ENCODE data around the gene KLHDC9. TPM values are rescaled to one million over a fixed set of nuclear protein-coding genes. Genes with fewer than 3 reads are reported as not detected.

Gene KLHDC9
- total RNA-seq, 1 donor from 2014 or later: not detected

- intact Hi-C loops (cut with micrococcal nuclease): no loop called here
Observed at GRCh38 chr1:161128591-161129420, 30.6 kb downstream of the KLHDC9 start.

DNA sequence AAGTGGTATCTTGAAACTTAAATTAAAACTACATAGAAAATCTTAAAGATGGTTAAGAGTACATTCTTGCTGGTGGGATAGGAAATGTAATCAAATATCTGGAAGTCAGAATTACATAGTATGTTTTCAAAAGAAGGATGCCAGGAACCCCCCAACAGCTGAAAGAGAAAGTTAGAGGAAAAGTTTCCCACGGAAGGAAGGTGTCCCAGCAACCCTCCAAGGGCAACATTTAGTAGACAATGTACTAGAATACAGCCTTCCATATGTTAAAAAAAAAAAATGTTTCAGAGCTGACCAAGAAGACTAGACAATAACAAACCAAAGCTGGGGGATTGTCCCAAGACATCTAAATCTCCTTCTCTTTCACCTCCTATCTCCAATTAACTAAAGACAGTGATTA is 32.1 kb downstream of the KLHDC9 start:
- intact Hi-C loops (cut with micrococcal nuclease): loop anchor here (5.0 kb wide), 1 partner anchor 597 kb away; no protein-coding TSS in a partner anchor

GRCh38 chr1:161131523-161132409 is 33.6 kb downstream of the KLHDC9 start:
- intact Hi-C loops (cut with micrococcal nuclease): loop anchor here (1.0 to 5.0 kb wide), 12 partner anchors 12 to 596 kb away; partner anchors contain the start of genes B4GALT3, NDUFS2, PPOX and UFC1

DNA sequence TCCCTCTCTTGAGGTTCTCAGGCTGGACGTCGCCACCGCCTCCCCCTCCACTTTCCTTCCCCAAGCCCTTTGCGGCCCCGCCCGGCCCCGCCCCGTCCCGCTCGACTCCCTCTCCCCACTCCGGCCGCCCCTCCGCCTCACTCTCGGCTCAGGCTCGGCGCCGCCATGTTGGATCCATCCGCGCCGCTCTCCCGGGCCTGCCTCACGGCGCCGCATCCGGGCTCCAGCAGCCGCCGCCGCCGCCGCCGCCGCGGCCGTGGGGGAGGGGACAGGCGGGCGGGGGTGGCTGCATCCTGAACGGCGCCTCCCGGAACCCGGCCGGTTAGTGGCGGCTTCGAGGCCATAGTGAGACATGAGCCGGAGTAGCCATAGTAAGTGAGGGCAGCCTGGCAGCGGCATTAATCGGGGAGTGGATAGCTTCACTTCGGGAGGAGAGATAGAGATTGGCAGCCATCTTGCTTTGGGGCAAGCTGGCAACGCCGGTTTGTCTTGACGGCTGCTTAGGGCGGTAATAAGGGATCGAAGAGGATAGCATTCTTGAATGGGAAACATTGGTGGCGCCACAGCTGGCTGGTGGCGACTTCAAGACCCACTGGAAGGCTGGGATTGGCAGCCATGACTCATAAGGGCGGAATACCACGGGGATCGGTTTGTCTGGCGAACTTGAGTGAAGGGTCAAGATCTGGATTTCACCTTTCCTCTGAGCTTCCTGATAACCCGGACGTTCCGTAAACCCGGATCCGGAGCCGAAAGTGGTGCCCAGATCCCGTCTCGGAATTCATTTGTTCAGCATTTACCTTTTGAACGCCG is 34.5 kb downstream of the KLHDC9 start, which contains the start of gene DEDD:
Gene DEDD (minus strand): TSS at position 258 of the 810 bp plus-strand sequence. CDS start 8,205 bp downstream, outside the sequence.
- intact Hi-C loops (cut with micrococcal nuclease): loop anchor here (1.0 to 5.0 kb wide), 12 partner anchors 13 to 595 kb away; partner anchors contain the start of genes B4GALT3, NDUFS2, PPOX and UFC1

DNA sequence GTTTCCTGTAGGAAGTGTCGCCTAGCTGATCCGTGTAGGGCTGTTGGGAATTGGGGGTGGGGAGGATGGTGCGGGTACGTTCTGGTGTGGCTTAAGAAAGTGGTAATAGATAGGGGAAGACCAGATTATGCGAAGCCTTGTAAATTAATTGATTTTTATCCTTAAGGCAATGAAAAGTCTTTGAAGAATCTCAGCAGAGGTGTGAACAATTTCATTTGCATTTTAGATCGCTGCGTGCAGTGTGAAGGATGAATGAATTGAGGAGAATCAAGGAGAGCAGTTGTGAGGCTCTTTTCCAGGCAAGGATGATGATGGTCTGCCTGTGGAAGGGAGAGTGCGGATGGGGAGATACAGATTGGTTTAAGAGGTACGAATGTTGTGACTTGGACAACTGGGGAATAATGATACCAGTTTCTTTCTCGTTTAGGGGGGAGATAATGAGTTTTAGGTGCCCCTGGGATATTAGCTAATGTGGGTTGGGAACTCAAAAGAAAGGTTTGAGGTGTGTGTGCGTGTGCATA is 35.1 kb downstream of the KLHDC9 start:
- intact Hi-C loops (cut with micrococcal nuclease): loop anchor here (5.0 kb wide), 1 partner anchor 594 kb away; no protein-coding TSS in a partner anchor

DNA sequence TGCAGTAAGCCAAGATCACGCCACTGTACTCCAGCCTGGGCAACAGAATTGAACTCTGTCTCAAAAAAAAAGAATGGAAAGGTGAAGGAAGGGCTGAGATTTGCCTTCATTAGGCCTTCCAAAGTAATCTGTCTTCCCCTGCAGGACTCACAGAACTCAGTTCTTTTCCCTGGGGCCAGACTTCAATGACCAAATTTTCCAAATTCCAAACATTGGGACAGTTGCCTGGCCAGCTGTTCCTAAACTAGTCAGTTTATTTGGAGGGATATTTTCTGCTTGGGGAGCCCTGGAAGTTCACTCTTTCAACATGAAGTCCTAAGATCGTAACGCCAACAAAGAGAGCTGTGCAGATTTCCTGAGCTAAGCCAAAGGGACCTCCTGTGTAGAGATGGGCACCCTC is 39.7 kb downstream of the KLHDC9 start:
- intact Hi-C loops (cut with micrococcal nuclease): no loop called here

DNA sequence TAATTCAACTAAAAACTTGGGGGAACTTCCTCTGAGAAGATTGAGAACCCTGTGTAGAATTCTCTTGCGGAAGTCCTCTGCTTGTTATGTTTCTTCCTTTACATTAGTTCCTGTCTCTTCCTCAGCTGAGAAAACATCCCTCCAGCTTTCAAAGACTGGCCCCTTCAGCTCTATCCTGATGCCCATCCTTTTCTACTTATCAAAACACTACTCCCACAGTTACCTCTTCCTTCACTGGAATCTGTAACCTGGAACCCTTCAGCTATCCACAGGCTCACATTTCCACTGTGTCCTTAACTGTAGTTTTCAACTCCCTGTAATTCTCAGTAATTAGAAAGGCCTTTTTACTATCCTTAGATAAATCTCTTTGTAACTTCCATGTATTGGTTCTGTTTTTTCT is 40.3 kb downstream of the KLHDC9 start:
- intact Hi-C loops (cut with micrococcal nuclease): no loop called here

DNA sequence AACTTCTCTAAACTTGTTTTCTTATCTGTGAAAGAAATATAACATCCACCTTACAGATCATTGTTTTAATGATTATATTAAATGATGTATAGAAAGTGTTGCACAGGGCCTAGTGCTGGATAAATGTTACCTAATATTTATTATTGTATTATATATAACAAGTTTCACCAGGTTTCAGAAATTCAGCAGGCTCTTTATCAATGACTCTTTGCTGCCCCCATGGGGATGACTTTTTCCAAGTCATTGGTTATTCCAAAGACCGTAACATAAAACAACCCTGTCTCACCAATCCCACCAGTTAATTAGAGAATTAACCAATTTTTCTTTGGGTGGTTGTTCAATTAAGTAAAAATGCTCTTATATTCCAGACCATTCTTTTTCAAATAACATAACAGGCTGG is 41.6 kb downstream of the KLHDC9 start:
- intact Hi-C loops (cut with micrococcal nuclease): loop anchor here (1.0 kb wide), 2 partner anchors 42 to 142 kb away; no protein-coding TSS in a partner anchor

DNA sequence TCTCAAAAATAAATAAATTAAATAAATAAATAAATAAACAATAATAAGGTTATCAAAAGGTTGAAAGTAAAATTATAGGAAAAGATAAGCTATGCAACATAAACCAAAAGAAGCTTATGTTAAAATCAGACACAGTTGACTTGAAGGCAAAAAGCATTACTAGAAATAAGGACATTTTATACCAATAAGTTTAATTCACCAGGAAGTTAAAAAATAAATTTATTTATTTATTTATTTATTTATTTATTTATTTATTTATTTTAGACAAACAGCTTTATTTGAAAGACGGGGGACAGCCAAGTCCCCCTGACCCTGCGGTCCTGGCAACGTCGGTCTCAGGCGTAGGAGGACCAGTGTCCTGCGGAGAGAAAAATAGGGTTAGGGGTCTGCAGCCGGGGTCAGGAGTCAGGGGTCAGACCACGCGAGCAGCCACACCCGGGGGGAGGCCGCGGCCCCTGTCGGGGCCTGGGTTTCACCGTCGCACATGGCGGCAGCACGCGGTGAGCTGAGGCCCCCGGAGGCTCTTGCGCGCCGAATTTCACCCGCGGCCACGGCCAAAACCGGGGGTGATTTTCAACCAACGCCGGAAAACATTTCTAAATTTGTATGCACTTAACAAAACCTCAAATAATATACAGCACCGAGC is 42.7 kb downstream of the KLHDC9 start:
- intact Hi-C loops (cut with micrococcal nuclease): no loop called here

DNA sequence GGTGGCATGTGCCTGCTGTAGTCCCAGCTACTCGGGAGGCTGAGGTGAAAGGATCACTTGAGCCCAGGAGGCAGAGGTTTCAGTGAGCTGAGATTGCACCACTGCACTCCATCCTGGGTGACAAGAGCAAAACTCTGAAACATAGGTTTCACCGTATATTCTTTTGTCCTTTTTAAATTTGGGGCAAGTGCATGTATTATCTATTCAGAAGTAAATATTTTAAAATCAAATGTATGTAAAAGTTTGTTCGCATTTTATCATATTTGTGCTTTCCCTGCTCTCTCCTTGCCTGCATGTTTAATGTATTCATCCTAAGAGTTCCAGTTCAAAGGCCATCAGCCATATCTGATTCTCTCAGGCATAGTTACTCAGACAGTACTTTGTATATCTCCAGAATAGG is 47.7 kb downstream of the KLHDC9 start:
- intact Hi-C loops (cut with micrococcal nuclease): no loop called here

Other genes with a start within 250 kb of the KLHDC9 start
- 1.9 and 2.2 TPM in 2 replicates for gene CD244, start 235.5 kb upstream of the KLHDC9 start, total RNA-seq
- gene ITLN1, start 213.2 kb upstream of the KLHDC9 start, total RNA-seq: not detected in 2 replicates
- not detected in 2 replicates for gene ITLN2, start 143.6 kb upstream of the KLHDC9 start, total RNA-seq
- 17.4 and 19.7 TPM in 2 replicates for gene F11R, start 77.2 kb upstream of the KLHDC9 start, total RNA-seq
- gene TSTD1, start 59.4 kb upstream of the KLHDC9 start, total RNA-seq: 40.8 and 43.5 TPM in 2 replicates
- 78.3 and 86.9 TPM in 2 replicates for gene USF1, start 52.4 kb upstream of the KLHDC9 start, total RNA-seq
- gene ARHGAP30, start 28.5 kb upstream of the KLHDC9 start, total RNA-seq: 301 and 314 TPM in 2 replicates
- gene NECTIN4, start 8.8 kb upstream of the KLHDC9 start, total RNA-seq: not detected in 2 replicates
- 71.4 and 71.5 TPM in 2 replicates for gene PFDN2, start 19.7 kb downstream of the KLHDC9 start, total RNA-seq
- gene NIT1, start 19.7 kb downstream of the KLHDC9 start, total RNA-seq: 39.1 and 40.6 TPM in 2 replicates
- 41.5 and 47.6 TPM in 2 replicates for gene DEDD, start 34.3 kb downstream of the KLHDC9 start, total RNA-seq
- gene UFC1, start 55.6 kb downstream of the KLHDC9 start, total RNA-seq: 109 TPM in 2 replicates
- gene USP21, start 61.1 kb downstream of the KLHDC9 start, total RNA-seq: 30.6 and 33.6 TPM in 2 replicates
- gene PPOX, start 68.1 kb downstream of the KLHDC9 start, total RNA-seq: 29.5 and 30.7 TPM in 2 replicates
- gene B4GALT3, start 79.1 kb downstream of the KLHDC9 start, total RNA-seq: 56.3 and 58.4 TPM in 2 replicates
- gene ADAMTS4, start 100.7 kb downstream of the KLHDC9 start, total RNA-seq: 2.2 and 2.4 TPM in 2 replicates
- 82.8 and 88.5 TPM in 2 replicates for gene NDUFS2, start 104.0 kb downstream of the KLHDC9 start, total RNA-seq
- gene FCER1G, start 116.9 kb downstream of the KLHDC9 start, total RNA-seq: 1.7 and 2.9 TPM in 2 replicates
- gene APOA2, start 125.3 kb downstream of the KLHDC9 start, total RNA-seq: not detected in 2 replicates
- 26.4 and 27.1 TPM in 2 replicates for gene TOMM40L, start 127.7 kb downstream of the KLHDC9 start, total RNA-seq
- gene NR1I3, start 139.8 kb downstream of the KLHDC9 start, total RNA-seq: not detected in 2 replicates
- 0.15 and 0.29 TPM in 2 replicates for gene PCP4L1, start 160.4 kb downstream of the KLHDC9 start, total RNA-seq
- 6.1 and 7.0 TPM in 2 replicates for gene MPZ, start 211.6 kb downstream of the KLHDC9 start, total RNA-seq
- 171 TPM in 2 replicates for gene SDHC, start 216.0 kb downstream of the KLHDC9 start, total RNA-seq

Measured in T-helper 1 cell treated with Interleukin-12 subunit alpha and Interleukin-12 subunit beta and Interleukin-4 antibody, amounts not matched to agents 30 ng/mL and 1 ng/mL, for 36 hours (primary cell).